ENCODE data around the gene MCAM. TPM values are rescaled to one million over a fixed set of nuclear protein-coding genes. Genes with fewer than 3 reads are reported as not detected.

MCAM gene
- total and polyA plus RNA-seq, 12 donors = 35.8 to 136 (median 96.8) TPM

DNA sequence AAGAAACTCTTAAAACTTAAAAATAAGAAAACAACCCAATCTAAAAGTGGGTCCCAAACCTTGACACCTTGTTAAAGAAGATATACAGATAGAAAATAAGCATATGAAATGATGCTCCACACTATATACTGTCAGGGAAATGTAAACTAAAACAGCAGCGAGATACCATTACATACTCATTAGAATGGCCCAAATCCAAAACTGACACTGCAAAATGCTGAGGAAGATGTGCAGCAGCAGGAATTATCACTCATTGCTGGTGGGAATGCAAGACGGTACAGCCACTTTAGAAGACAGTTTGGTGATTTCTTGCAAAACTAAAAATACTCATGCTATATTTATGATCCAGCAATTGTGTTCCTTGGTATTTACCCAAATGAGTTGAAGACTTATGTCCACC lies 12.4 kb upstream of the MCAM start:
- ATAC-seq = no peak
- H3K4me1 ChIP-seq = peaks cover 0 to 5% (median 0%) of the 10 kb centered on the region in 9 donors
- TF ChIP-seq, protein P1, sequence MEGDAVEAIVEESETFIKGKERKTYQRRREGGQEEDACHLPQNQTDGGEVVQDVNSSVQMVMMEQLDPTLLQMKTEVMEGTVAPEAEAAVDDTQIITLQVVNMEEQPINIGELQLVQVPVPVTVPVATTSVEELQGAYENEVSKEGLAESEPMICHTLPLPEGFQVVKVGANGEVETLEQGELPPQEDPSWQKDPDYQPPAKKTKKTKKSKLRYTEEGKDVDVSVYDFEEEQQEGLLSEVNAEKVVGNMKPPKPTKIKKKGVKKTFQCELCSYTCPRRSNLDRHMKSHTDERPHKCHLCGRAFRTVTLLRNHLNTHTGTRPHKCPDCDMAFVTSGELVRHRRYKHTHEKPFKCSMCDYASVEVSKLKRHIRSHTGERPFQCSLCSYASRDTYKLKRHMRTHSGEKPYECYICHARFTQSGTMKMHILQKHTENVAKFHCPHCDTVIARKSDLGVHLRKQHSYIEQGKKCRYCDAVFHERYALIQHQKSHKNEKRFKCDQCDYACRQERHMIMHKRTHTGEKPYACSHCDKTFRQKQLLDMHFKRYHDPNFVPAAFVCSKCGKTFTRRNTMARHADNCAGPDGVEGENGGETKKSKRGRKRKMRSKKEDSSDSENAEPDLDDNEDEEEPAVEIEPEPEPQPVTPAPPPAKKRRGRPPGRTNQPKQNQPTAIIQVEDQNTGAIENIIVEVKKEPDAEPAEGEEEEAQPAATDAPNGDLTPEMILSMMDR (IDR thresholded peaks at IDR 0.05) = no peak
- H3K9me3 ChIP-seq = no peaks in the 10 kb centered on the region
- no peaks in the 10 kb centered on the region for H3K36me3 ChIP-seq
- no peak overlapping the region for H3K27ac ChIP-seq
- WGBS, 2 donors = 66 to 76% methylated on average over 2 of the region's 2 CpGs
- no peak overlapping the region for H3K4me3 ChIP-seq
- H3K27me3 ChIP-seq = peaks cover 0 to 3% (median 0%) of the 10 kb centered on the region in 7 donors
- intact Hi-C loops (cut with DNase I) = loop anchor here in 2 of 10 donors (10.0 kb wide), 2 partner anchors 125 to 185 kb away; partner anchors contain the start of genes ABCG4 (in 1 of the 2) and CBL (in 1 of the 2)
- no peak for DNase-seq

DNA sequence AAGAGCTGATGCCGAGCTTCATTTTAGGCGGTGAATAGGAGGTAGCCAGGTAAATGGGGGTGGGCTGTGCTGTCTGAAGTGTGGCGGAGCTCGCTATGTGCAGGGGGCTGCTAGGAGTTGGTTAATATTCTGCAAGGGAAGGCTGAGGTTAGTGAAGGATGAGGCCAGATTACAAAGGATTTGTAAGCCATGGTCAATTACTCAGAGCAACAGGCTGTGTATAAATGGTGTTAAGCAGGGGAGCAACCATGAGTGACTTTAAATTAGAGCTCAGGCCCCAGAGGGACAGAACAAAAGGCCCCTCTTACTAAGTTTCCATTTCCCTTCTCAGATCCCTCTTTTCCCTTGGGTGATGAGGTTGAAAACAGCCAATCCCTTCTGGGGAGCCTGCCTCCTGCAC lies 7.3 kb upstream of the MCAM start:
- DNase-seq = no peak

DNA sequence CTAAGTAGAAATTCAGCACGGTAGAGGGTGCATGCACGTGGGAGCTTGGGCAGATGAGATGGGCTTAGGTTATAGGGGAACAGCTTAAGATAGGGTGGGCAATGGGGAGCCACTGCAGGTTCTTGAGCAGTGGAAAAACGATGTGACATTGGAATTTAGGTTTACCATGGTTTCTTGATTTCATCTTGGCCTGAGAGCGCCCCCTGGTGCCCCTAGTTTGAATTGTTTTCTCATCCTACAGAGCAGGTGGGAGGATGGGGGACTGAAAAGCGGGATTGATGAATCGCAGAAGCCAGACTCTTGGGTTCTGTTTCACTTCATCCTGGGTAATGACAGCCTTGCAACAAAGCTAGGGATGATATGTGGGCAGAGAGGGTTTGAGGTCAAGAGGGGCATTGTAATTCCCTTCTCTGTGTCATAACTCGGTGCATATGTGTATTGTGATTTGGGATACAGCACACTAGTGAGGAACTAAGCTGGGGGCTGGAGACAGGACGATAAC lies 6.7 kb upstream of the MCAM start:
- DNase-seq (peak in 1 of 2 donors; percentile 83), ATAC-seq (no peak)
- no peaks in the 10 kb centered on the region for H3K9me3 ChIP-seq
- H3K36me3 ChIP-seq = no peaks in the 10 kb centered on the region
- intact Hi-C loops (cut with DNase I) = loop anchor here in 7 of 10 donors (2.0 to 10.0 kb wide), 5 partner anchors 116 to 221 kb away; partner anchors contain the start of genes CBL (in 5 of the 7), ABCG4 (in 1 of the 7) and DPAGT1 (in 1 of the 7)
- peaks cover 0 to 27% (median 0%) of the 10 kb centered on the region in 7 donors for H3K27me3 ChIP-seq
- H3K4me1 ChIP-seq = peaks cover 4 to 55% (median 34%) of the 10 kb centered on the region in 9 donors
- WGBS, 2 donors = 12 to 13% methylated on average over 8 of the region's 8 CpGs
- peak overlapping the region in 6 of 10 donors; percentile 6 to 99 (median 95) for H3K27ac ChIP-seq
- no peak overlapping the region for H3K4me3 ChIP-seq
- TF ChIP-seq, protein P1 (IDR thresholded peaks at IDR 0.05) = peak; percentile 68 to 87 (median 84)

More for the DNA sequence above, 7.3 kb upstream of the MCAM start:
- H3K27ac ChIP-seq = peak overlapping the region in 1 of 10 donors; percentile 99
- TF ChIP-seq, protein P1 (IDR thresholded peaks at IDR 0.05) = no peak
- 52 to 58% methylated on average over 4 of the region's 4 CpGs for WGBS, 2 donors
- intact Hi-C loops (cut with DNase I) = loop anchor here in 6 of 10 donors (5.0 to 10.0 kb wide), 4 partner anchors 117 to 222 kb away; partner anchors contain the start of genes CBL (in 5 of the 6), ABCG4 (in 1 of the 6) and DPAGT1 (in 1 of the 6)
- no peaks in the 10 kb centered on the region for H3K9me3 ChIP-seq
- H3K36me3 ChIP-seq = no peaks in the 10 kb centered on the region
- H3K4me1 ChIP-seq = peaks cover 2 to 49% (median 28%) of the 10 kb centered on the region in 9 donors
- peaks cover 0 to 21% (median 0%) of the 10 kb centered on the region in 7 donors for H3K27me3 ChIP-seq
- ATAC-seq = no peak
- H3K4me3 ChIP-seq = no peak overlapping the region

DNA sequence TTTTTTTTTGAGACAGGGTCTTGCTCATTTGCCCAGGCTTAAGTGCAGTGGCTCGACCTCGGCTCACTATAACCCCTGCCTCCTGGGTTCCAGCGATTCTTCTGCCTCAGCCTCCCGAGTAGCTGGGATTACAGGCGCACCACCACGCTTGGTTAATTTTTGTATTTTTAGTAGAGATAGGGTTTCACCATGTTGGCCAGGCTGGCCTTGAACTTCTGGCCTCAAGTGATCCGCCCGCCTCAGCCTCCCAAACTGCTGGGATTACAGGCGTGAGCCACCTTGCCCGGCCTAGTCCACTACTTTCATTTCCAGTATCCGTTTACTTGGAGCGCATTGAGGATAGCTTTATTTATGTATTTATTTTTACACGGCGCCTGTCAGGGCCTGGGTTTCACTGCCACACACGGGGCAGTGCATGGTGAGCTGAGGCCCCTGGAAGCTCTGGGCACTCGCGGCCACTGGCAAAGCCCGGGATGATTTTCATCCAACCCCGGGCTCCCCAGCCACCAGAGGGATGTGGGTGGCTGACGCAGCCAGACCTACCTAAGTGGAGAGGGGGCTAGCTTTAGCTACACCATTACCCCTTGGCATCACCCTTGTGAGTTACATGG lies 6.1 kb upstream of the MCAM start:
- DNase-seq (no peak), ATAC-seq (no peak)
- intact Hi-C loops (cut with DNase I) = loop anchor here in 7 of 10 donors (2.0 to 10.0 kb wide), 5 partner anchors 116 to 221 kb away; partner anchors contain the start of genes CBL (in 5 of the 7), ABCG4 (in 1 of the 7) and DPAGT1 (in 1 of the 7)
- Histone ChIP-seq H3K27me3 (peaks cover 0 to 32% (median 0%) of the 10 kb centered on the region in 7 donors), H3K36me3 (no peaks in the 10 kb centered on the region), H3K27ac (peak overlapping the region in 9 of 10 donors; percentile 6 to 99 (median 92)), H3K4me1 (peaks cover 9 to 60% (median 40%) of the 10 kb centered on the region in 9 donors), H3K9me3 (no peaks in the 10 kb centered on the region), H3K4me3 (no peak overlapping the region)
- TF ChIP-seq, protein P1 (IDR thresholded peaks at IDR 0.05) = no peak
- 81 to 87% methylated on average over 19 to 20 of the region's 20 CpGs for WGBS, 2 donors
